ENCODE data around the gene PDPK1. TPM values are rescaled to one million over a fixed set of nuclear protein-coding genes. Genes with fewer than 3 reads are reported as not detected.
A peak's percentile ranks its signal among the peaks of the same experiment; 100 is the strongest.

The PDPK1 gene
- total RNA-seq (20.0 TPM), polyA plus RNA-seq (26.0 TPM)

DNA sequence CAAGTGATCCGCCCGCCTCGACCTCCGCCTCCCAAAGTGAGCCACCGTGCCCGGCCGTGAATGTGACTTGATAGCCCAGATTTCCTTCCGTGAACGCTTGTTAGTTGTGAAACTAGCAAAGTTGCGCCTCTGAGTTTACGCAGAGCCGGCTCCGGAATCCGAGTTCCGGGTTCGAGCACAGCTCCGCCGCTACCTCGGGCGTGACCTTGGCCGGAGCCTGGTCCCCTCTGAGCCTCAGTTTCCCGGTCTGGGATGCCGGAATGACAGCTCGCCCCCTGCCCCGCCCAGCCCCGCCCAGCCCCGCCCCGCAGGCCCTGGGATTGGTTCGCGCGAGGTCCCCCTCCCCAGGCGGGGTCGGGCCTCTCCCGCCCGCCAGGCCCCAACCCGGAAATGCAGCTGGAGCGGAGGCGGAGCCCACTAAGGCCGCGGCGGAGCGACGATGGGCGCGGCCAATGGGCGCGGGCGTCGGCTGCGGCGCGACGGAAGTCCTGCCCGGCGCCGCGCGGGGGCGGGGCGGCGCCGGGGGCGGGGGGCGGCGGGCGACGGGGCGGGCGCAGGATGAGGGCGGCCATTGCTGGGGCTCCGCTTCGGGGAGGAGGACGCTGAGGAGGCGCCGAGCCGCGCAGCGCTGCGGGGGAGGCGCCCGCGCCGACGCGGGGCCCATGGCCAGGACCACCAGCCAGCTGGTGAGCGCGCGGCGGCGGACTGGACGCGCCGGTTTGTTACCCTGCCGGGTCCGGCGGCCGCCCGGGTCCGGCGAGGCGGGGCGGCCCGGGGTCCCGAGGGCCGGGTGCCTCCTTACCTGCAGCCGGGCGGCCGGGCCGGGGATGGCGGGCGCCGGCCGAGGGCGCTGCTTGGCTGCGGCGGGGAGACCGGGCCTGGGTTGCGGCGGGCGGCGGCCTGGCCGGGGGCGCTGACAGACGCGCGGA, at the start of gene PDPK1:
Gene PDPK1, plus strand, starts transcription at position 571 of the 929 bp plus-strand sequence. Its CDS starts 92 bp downstream, at position 663.
- peak within 1 kb of the TSS; percentile 86 for H3K27ac ChIP-seq (ENCODE audit: low read depth)
- peak; percentile 80 for DNase-seq (ENCODE audit: extremely low spot score)
- H3K4me1 ChIP-seq (ENCODE audit: insufficient read depth), result no peaks in the 10 kb centered on the region
- H3K36me3 ChIP-seq (ENCODE audit: insufficient read depth), result no peaks in the 10 kb centered on the region
- peak within 1 kb of the TSS; percentile 94 for H3K4me3 ChIP-seq (ENCODE audit: low read depth, low read length)
- under 1% methylated on average over 121 of the region's 126 CpGs for WGBS

DNA sequence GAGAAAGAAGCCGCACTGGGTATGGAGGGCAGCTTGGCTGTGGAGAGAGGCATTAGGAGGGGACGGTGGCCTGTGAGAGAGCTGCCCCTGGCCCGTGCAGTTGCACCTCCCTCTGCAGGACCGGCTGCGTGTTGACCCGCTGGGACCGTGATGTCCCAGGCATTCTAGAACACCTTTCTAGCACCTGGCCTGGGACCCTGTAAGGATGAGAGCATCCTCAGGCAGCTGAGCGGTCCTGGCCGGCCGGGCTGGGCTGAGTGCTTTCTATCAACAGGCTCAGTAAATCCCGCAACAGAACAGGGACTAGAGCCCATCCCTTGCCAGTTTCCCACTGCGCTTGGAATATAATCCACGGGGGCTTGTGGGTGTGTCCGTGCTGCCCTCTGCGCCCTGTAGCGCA, 48.2 kb upstream of the PDPK1 start:
- H3K4me3 ChIP-seq (ENCODE audit: low read depth, low read length), result no peak overlapping the region
- no peaks in the 10 kb centered on the region for H3K4me1 ChIP-seq (ENCODE audit: insufficient read depth)
- DNase-seq (ENCODE audit: extremely low spot score), result no peak
- no peak overlapping the region for H3K27ac ChIP-seq (ENCODE audit: low read depth)
- H3K36me3 ChIP-seq (ENCODE audit: insufficient read depth), result no peaks in the 10 kb centered on the region
- WGBS, result 94% methylated on average over 16 of the region's 16 CpGs

- no peak overlapping the region for H3K27ac ChIP-seq (ENCODE audit: low read depth)
- no peaks in the 10 kb centered on the region for H3K36me3 ChIP-seq (ENCODE audit: insufficient read depth)
- 89% methylated on average over 23 of the region's 23 CpGs for WGBS
- no peaks in the 10 kb centered on the region for H3K4me1 ChIP-seq (ENCODE audit: insufficient read depth)
- no peak for DNase-seq (ENCODE audit: extremely low spot score)
- H3K4me3 ChIP-seq (ENCODE audit: low read depth, low read length), result no peak overlapping the region
Observed at GRCh38 chr16:2490190-2491105, 47.4 kb upstream of the PDPK1 start.

DNA sequence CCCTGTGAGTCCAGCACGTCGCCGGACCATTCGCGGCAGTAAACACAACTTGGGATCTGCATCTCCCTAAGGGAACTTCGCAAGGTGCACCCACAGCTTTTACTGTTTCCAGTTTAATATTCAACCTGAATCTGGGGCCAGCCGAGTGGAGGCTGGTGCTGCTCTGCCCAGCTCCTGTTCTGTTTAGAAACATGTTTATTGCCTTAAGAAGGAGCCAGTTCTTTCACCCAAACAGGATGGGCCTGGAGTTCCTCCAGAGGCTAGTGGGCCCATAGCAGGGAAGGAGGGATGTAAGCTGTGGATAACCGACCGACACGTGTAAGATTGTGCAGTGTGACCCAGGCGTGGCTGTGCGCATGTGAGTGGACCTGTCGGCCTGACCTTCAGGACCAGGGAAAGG, 45.5 kb upstream of the PDPK1 start:
- no peaks in the 10 kb centered on the region for H3K4me1 ChIP-seq (ENCODE audit: insufficient read depth)
- peaks cover 2% of the 10 kb centered on the region for H3K36me3 ChIP-seq (ENCODE audit: insufficient read depth)
- WGBS, result 88% methylated on average over 13 of the region's 13 CpGs
- H3K4me3 ChIP-seq (ENCODE audit: low read depth, low read length), result no peak overlapping the region
- H3K27ac ChIP-seq (ENCODE audit: low read depth), result no peak overlapping the region
- DNase-seq (ENCODE audit: extremely low spot score), result no peak

DNA sequence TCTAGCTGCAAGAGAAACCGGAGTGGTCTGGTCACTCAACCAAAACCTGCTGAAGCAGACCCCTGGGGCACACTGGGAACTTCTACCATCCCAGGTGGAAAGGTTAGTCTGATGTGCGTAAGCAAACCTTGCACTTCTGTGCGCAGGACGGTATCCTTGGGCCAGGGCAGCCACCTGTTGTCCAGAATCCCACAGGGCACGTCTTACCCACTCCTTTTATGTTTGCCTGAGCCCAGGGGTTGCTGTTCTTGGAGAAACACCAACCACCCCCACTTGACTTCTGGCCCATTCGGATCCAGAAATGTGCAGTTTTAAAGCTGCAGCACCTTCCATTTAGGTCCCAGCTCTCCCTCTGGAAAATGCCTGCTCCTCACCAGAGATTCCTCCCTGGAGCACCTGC, 44.2 kb upstream of the PDPK1 start:
- no peak for DNase-seq (ENCODE audit: extremely low spot score)
- WGBS, result 93% methylated on average over 6 of the region's 6 CpGs
- H3K4me1 ChIP-seq (ENCODE audit: insufficient read depth), result no peaks in the 10 kb centered on the region
- H3K27ac ChIP-seq (ENCODE audit: low read depth), result no peak overlapping the region
- H3K36me3 ChIP-seq (ENCODE audit: insufficient read depth), result peaks cover 2% of the 10 kb centered on the region
- no peak overlapping the region for H3K4me3 ChIP-seq (ENCODE audit: low read depth, low read length)

DNA sequence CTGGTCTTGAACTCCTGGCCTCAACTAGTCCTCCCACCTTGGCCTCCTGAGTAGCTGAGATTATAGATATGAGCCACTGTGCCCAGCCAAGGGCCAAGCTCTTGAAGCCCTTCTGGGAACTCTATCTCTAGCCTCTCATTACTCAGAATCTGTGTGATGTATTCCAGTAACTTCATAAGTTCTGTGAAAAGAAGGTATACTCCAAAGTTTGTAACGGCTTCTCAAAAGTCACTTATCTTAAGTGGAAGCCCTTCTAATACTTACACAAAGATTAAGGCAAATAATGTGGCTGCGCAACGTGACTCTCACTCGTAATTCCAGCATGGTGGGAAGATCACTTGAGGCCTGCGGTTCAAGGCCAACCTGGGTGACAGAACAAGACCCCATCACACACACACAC, 43.2 kb upstream of the PDPK1 start:
- H3K4me1 ChIP-seq (ENCODE audit: insufficient read depth), result no peaks in the 10 kb centered on the region
- DNase-seq (ENCODE audit: extremely low spot score), result no peak
- H3K4me3 ChIP-seq (ENCODE audit: low read depth, low read length), result no peak overlapping the region
- no peak overlapping the region for H3K27ac ChIP-seq (ENCODE audit: low read depth)
- peaks cover 2% of the 10 kb centered on the region for H3K36me3 ChIP-seq (ENCODE audit: insufficient read depth)
- WGBS, result 86% methylated on average over 5 of the region's 5 CpGs

GRCh38 chr16:2495041-2495440, 42.8 kb upstream of the PDPK1 start:
- DNase-seq (ENCODE audit: extremely low spot score), result no peak
- H3K4me3 ChIP-seq (ENCODE audit: low read depth, low read length), result no peak overlapping the region

DNA sequence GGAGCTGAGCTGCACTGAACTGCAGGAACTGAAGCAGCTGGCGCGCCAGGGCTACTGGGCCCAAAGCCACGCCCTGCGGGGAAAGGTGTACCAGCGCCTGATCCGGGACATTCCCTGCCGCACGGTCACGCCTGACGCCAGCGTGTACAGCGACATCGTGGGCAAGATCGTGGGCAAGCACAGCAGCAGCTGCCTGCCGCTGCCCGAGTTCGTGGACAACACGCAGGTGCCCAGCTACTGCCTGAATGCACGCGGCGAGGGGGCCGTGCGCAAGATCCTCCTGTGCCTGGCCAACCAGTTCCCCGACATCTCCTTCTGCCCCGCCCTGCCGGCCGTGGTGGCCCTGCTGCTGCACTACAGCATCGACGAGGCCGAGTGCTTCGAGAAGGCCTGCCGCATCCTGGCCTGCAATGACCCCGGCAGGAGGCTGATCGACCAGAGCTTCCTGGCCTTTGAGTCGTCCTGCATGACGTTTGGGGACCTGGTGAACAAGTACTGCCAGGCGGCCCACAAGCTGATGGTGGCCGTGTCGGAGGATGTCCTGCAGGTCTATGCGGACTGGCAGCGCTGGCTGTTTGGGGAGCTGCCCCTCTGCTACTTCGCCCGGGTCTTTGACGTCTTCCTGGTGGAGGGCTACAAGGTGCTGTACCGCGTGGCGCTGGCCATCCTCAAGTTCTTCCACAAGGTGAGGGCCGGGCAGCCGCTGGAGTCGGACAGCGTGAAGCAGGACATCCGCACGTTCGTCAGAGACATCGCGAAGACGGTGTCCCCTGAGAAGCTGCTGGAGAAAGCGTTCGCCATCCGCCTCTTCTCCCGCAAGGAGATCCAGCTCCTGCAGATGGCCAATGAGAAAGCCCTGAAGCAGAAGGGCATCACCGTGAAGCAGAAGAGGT, 41.4 kb upstream of the PDPK1 start:
- Histone ChIP-seq H3K27ac (ENCODE audit: low read depth) (no peak overlapping the region), H3K4me1 (ENCODE audit: insufficient read depth) (no peaks in the 10 kb centered on the region), H3K36me3 (ENCODE audit: insufficient read depth) (peaks cover 2% of the 10 kb centered on the region), H3K4me3 (ENCODE audit: low read depth, low read length) (no peak overlapping the region)
- DNase-seq (ENCODE audit: extremely low spot score), result no peak
- WGBS, result 95% methylated on average over 62 of the region's 62 CpGs

More at GRCh38 chr16:2495041-2495440, 42.8 kb upstream of the PDPK1 start:
- 94% methylated on average over 5 of the region's 5 CpGs for WGBS
- Histone ChIP-seq H3K27ac (ENCODE audit: low read depth) (no peak overlapping the region), H3K36me3 (ENCODE audit: insufficient read depth) (peaks cover 2% of the 10 kb centered on the region), H3K4me1 (ENCODE audit: insufficient read depth) (no peaks in the 10 kb centered on the region)

DNA sequence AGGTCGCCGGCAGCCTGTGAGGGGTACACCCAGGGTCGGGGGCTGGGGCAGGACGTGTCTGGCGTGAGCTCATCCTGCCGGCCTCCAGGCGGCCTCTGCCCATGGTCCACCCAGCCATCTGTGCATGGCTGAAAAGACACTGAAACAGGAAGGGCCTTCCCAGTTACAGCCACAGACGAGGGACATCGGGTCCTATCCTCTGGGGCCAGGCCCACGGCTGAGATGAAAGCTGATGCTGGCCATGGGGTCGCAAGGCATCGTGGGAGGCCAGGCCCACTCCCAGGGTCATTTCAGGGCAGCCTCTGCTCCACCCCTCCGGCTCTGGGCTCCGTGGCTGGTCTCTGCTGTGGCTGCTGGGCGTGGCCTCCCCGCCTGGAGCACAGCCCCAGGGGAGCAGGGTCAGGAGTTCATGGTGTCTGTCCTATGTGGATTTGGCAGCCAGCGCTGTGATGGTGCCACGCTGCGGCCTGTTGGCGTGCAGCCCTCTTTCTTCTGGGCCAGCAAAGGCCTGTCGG, 40.6 kb upstream of the PDPK1 start:
- WGBS, result 55% methylated on average over 21 of the region's 21 CpGs
- no peak for DNase-seq (ENCODE audit: extremely low spot score)
- Histone ChIP-seq H3K4me1 (ENCODE audit: insufficient read depth) (no peaks in the 10 kb centered on the region), H3K27ac (ENCODE audit: low read depth) (no peak overlapping the region), H3K4me3 (ENCODE audit: low read depth, low read length) (no peak overlapping the region), H3K36me3 (ENCODE audit: insufficient read depth) (peaks cover 2% of the 10 kb centered on the region)

DNA sequence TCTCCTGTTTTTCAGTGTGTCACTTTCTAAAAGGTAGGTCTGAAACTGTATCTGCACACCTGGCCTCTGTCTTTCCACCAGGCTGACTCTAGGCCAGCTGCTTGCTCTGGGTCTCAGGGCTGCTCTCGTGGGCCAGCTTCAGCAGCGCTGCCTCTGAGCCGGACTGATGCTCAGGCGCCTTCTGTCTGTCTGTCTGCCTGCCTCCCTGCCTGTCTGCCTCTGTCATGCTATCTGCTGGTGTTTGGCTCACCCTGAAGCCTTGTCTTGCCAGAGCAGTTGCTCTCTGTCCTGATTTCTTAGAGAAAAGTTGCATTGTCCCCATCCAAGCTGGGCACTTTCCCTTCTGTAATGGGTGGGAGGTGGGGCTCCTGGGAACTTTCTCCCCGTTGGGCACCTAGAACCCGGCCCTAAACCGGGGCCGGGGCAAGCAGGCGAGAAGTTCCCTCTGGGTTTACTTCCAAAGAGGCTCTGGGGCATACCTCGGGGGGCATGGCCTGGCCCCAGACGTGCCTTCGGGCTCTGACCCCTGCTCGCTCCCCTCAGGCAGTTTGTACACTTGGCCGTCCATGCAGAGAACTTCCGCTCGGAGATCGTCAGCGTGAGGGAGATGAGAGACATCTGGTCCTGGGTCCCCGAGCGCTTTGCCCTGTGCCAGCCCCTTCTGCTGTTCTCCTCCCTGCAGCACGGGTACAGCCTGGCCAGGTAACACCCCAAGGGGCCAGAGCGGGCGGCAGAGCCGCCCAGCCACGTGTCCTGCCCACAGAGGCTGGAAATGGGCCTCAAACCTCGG, 39.9 kb upstream of the PDPK1 start:
- 79% methylated on average over 26 of the region's 26 CpGs for WGBS

GRCh38 chr16:2498531-2499253, 39.1 kb upstream of the PDPK1 start:
- WGBS, result 86% methylated on average over 15 of the region's 15 CpGs

More for the DNA sequence above, 39.9 kb upstream of the PDPK1 start:
- Histone ChIP-seq H3K4me1 (ENCODE audit: insufficient read depth) (no peaks in the 10 kb centered on the region), H3K4me3 (ENCODE audit: low read depth, low read length) (no peak overlapping the region), H3K36me3 (ENCODE audit: insufficient read depth) (peaks cover 2% of the 10 kb centered on the region), H3K27ac (ENCODE audit: low read depth) (no peak overlapping the region)
- no peak for DNase-seq (ENCODE audit: extremely low spot score)

GRCh38 chr16:2499454-2499853, 38.4 kb upstream of the PDPK1 start:
- 93% methylated on average over 6 of the region's 6 CpGs for WGBS
- peaks cover 2% of the 10 kb centered on the region for H3K36me3 ChIP-seq (ENCODE audit: insufficient read depth)
- no peak overlapping the region for H3K4me3 ChIP-seq (ENCODE audit: low read depth, low read length)
- H3K27ac ChIP-seq (ENCODE audit: low read depth), result no peak overlapping the region
- DNase-seq (ENCODE audit: extremely low spot score), result no peak
- no peaks in the 10 kb centered on the region for H3K4me1 ChIP-seq (ENCODE audit: insufficient read depth)

More at GRCh38 chr16:2498531-2499253, 39.1 kb upstream of the PDPK1 start:
- Histone ChIP-seq H3K27ac (ENCODE audit: low read depth) (no peak overlapping the region), H3K4me3 (ENCODE audit: low read depth, low read length) (no peak overlapping the region), H3K36me3 (ENCODE audit: insufficient read depth) (peaks cover 2% of the 10 kb centered on the region), H3K4me1 (ENCODE audit: insufficient read depth) (no peaks in the 10 kb centered on the region)
- no peak for DNase-seq (ENCODE audit: extremely low spot score)
